CD14-positive monocyte (primary cell): Measurements from ENCODE around the gene MCFD2. TPM values are rescaled to one million over a fixed set of nuclear protein-coding genes. Genes with fewer than 3 reads are reported as not detected.
A peak's percentile ranks its signal among the peaks of the same experiment; 100 is the strongest.
"Not testable (repeated sequence)": the region's sequence is repeated elsewhere in the genome, so short reads cannot be mapped to it uniquely, and the experiment has no call there.

Experiments used
- DNase-seq, 3 donors: peaks; one replicate each; pipeline ENCODE4 v3.0.0-alpha.2; 2011 to 2022
- H2AFZ ChIP-seq: 2 replicates; pipeline ENCODE4 v1.6.0; 2012; ENCODE audit warnings: mild to moderate bottlenecking, low read depth, low read length, inconsistent platforms; ENCODE audit not compliant: insufficient read depth, poor library complexity, severe bottlenecking
- H3K27ac ChIP-seq, 2 donors: 1 replicate in 1 of 2; 2 replicates in 1 of 2; pipeline ENCODE4 v1.5.1; 2012 to 2013; ENCODE audit warnings: low read length in 2 of 2, control low read depth in 1 of 2, inconsistent platforms in 1 of 2, low read depth in 1 of 2, mild to moderate bottlenecking in 1 of 2
- H3K27me3 ChIP-seq, 2 donors: one replicate each; pipeline versions ENCODE4 v1.6.0 to v1.6.1; 2011 to 2013; ENCODE audit warnings: low read length in 2 of 2; ENCODE audit not compliant: control insufficient read depth in 2 of 2, insufficient read depth in 2 of 2
- H3K36me3 ChIP-seq, 2 donors: replicated peaks in 1 of 2; 1 replicate in 1 of 2; 2 replicates in 1 of 2; pipeline versions ENCODE4 v1.5.1 to v1.6.1; 2012 to 2013; ENCODE audit warnings: low read length in 2 of 2, control low read depth in 1 of 2, inconsistent platforms in 1 of 2, mild to moderate bottlenecking in 1 of 2; ENCODE audit not compliant: insufficient read depth in 2 of 2, control insufficient read depth in 1 of 2
- H3K4me1 ChIP-seq, 2 donors: 1 replicate in 1 of 2; 2 replicates in 1 of 2; pipeline versions ENCODE4 v1.5.1 to v1.6.1; 2012 to 2013; ENCODE audit warnings: low read length in 2 of 2, control low read depth in 1 of 2, inconsistent platforms in 1 of 2, mild to moderate bottlenecking in 1 of 2, moderate library complexity in 1 of 2; ENCODE audit not compliant: insufficient read depth in 2 of 2, control insufficient read depth in 1 of 2
- H3K4me2 ChIP-seq: replicated peaks from 2 replicates; pipeline ENCODE3; 2012; ENCODE audit warnings: low read length, moderate library complexity, mild to moderate bottlenecking; ENCODE audit not compliant: poor library complexity, severe bottlenecking; ENCODE audit errors: extremely low read depth
- H3K4me3 ChIP-seq, 3 experiments: fragments of 200-600 bp in 1 of 3; sonication (generic) in 1 of 3; replicated peaks in 1 of 3; 1 replicate in 2 of 3; 2 replicates in 1 of 3; pipeline ENCODE4 v1.5.1; 2011 to 2013; ENCODE audit warnings: low read length in 3 of 3, mild to moderate bottlenecking in 3 of 3, control low read depth in 2 of 3, low read depth in 2 of 3, inconsistent platforms in 1 of 3, moderate library complexity in 1 of 3
- H3K79me2 ChIP-seq: 2 replicates; pipeline ENCODE4 v1.6.0; 2012; ENCODE audit warnings: mild to moderate bottlenecking, control low read depth, inconsistent platforms, low read length, moderate library complexity; ENCODE audit not compliant: insufficient read depth
- H3K9ac ChIP-seq: 2 replicates; pipeline ENCODE4 v1.6.0; 2017; ENCODE audit warnings: low read length, mild to moderate bottlenecking; ENCODE audit not compliant: insufficient read depth, poor library complexity, severe bottlenecking
- H3K9me3 ChIP-seq, 2 donors: replicated peaks in 1 of 2; 1 replicate in 1 of 2; 2 replicates in 1 of 2; pipeline versions ENCODE4 v1.5.1 to v1.6.1; 2012 to 2013; ENCODE audit warnings: low read length in 2 of 2, control low read depth in 1 of 2; ENCODE audit not compliant: control insufficient read depth in 1 of 2, insufficient read depth in 1 of 2
- H4K20me1 ChIP-seq: 2 replicates; pipeline ENCODE4 v1.6.0; 2012; ENCODE audit warnings: mild to moderate bottlenecking, low read length, control low read depth, moderate library complexity; ENCODE audit not compliant: insufficient read depth
- H3K27ac Mint-ChIP-seq, 7 donors: one replicate each; pipeline ENCODE4 v1.8.0; 2020; ENCODE audit warnings: mild to moderate bottlenecking in 7 of 7, mixed read lengths in 7 of 7, moderate library complexity in 6 of 7, inconsistent platforms in 2 of 7
- H3K27me3 Mint-ChIP-seq, 3 donors: one replicate each; pipeline ENCODE4 v1.8.0; 2021 to 2022; ENCODE audit warnings: low read depth in 3 of 3, mild to moderate bottlenecking in 3 of 3, mixed read lengths in 3 of 3, moderate library complexity in 3 of 3, inconsistent platforms in 1 of 3
- H3K36me3 Mint-ChIP-seq, 2 donors: one replicate each; pipeline ENCODE4 v1.8.0; 2020; ENCODE audit warnings: mixed read lengths in 2 of 2, inconsistent platforms in 1 of 2, mild to moderate bottlenecking in 1 of 2
- H3K4me1 Mint-ChIP-seq: one replicate; pipeline ENCODE4 v1.8.0; 2020; ENCODE audit warnings: mild to moderate bottlenecking, mixed read lengths
- H3K4me3 Mint-ChIP-seq, 2 donors: one replicate each; pipeline ENCODE4 v1.8.0; 2020; ENCODE audit warnings: mild to moderate bottlenecking in 2 of 2, mixed read lengths in 2 of 2, moderate library complexity in 1 of 2
- H3K9me3 Mint-ChIP-seq, 7 donors: one replicate each; pipeline ENCODE4 v1.8.0; 2020 to 2022; ENCODE audit warnings: mixed read lengths in 7 of 7, mild to moderate bottlenecking in 6 of 7, moderate library complexity in 6 of 7, inconsistent platforms in 2 of 7
- CTCF ChIP-seq: fragments of 200-600 bp; IDR thresholded peaks from one replicate; pipeline ENCODE4 v1.8.0; 2022; ENCODE audit warnings: antibody characterized with exemption, mild to moderate bottlenecking
- WGBS: methylation state at CpG from one replicate; pipeline ENCODE4 v1.1.5; 2013; ENCODE audit warnings: missing lambda C conversion rate; ENCODE audit not compliant: insufficient coverage; 5-methylcytosine and 5-hydroxymethylcytosine counted together
- intact Hi-C, 2 donors: fragments of 100-400 bp; cut with micrococcal nuclease; formaldehyde crosslinking; loops; one replicate each; pipeline versions ENCODE4 v1.15.0 to v1.15.1; 2023
- polyA plus RNA-seq, 3 donors: library from polyadenylated mRNA; depleted of rRNA in 1 of 3; unstranded in 2 of 3; stranded (reverse) in 1 of 3; fragments of 300-500 nt in 2 of 3; fragments of >200 nt in 1 of 3; fragmentation: Illumina TruSeq in 2 of 3; gene quantifications; 1 replicate in 2 of 3; 2 replicates in 1 of 3; pipeline ENCODE4 v1.2.3, GENCODE V29; 2012 to 2021

The MCFD2 gene
- polyA plus RNA-seq, 3 donors: 23.8 to 38.5 (median 33.6) TPM

DNA sequence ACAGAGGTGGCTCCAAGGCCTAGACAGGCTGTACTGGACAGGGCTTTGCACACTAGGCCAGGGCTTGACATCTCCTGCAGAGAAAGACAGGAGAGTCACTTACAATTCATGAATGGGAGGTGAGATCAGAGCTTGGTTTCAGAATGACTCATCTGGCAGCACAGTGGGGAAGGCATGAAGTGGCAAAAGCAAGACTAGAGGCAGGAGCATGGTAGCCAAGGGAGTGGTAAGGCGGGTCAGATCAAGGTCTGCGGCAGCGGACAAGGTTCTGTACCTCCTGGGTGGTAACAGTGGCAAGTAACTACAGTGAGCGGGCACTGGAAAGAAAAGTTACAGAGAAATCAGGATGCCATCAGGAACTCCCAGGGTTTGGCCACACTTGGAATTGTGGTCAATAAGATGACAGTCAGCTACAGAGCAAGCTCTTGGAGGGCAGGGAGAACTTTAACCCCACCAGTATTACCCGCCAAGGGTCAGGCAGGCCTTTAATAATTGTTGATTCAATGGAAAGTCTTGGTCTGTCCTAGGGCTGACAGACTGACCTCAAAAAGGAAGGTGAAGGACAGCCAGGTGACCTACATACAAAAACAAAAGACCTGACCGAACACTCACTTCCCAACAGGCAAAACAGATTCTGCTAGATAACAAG lies 5.7 kb downstream of the MCFD2 start:
- peak overlapping the region in 3 of 7 donors; percentile 17 to 60 (median 54) for H3K27ac Mint-ChIP-seq
- TF ChIP-seq CTCF: no peak
- Histone ChIP-seq H4K20me1 (peaks cover 29% of the 10 kb centered on the region), H3K4me1 (peaks cover 12 to 14% of the 10 kb centered on the region in 2 donors), H3K4me3 (no peak overlapping the region), H3K79me2 (peaks cover 40% of the 10 kb centered on the region), H3K9ac (no peak overlapping the region), H2AFZ (no peak overlapping the region), H3K27ac (peak overlapping the region in 1 of 2 donors; percentile 28), H3K4me2 (no peak overlapping the region), H3K9me3 (no peaks in the 10 kb centered on the region), H3K27me3 (no peaks in the 10 kb centered on the region), H3K36me3 (peaks cover 40 to 64% of the 10 kb centered on the region in 2 donors)
- WGBS: 91% methylated on average over 4 of the region's 6 CpGs
- peaks cover 22% of the 10 kb centered on the region for H3K4me1 Mint-ChIP-seq
- H3K36me3 Mint-ChIP-seq: peaks cover 45 to 71% of the 10 kb centered on the region in 2 donors
- peaks cover 0 to under 1% (median 0%) of the 10 kb centered on the region in 3 donors for H3K27me3 Mint-ChIP-seq
- intact Hi-C loops: no loop called here
- H3K9me3 Mint-ChIP-seq: peaks cover 0 to 3% (median 0%) of the 10 kb centered on the region in 7 donors
- no peak for DNase-seq
- H3K4me3 Mint-ChIP-seq: no peak overlapping the region

GRCh38 chr2:46909150-46909549 lies 6.5 kb downstream of the MCFD2 start:
- WGBS: 87% methylated on average over 4 of the region's 4 CpGs
- TF ChIP-seq CTCF: no peak
- H3K9me3 ChIP-seq: no peaks in the 10 kb centered on the region
- no peak overlapping the region for H3K4me2 ChIP-seq
- peaks cover 4 to 7% of the 10 kb centered on the region in 2 donors for H3K4me1 ChIP-seq
- peaks cover 0 to 3% (median 0%) of the 10 kb centered on the region in 7 donors for H3K9me3 Mint-ChIP-seq
- no peak overlapping the region for H3K9ac ChIP-seq
- peaks cover 32% of the 10 kb centered on the region for H3K79me2 ChIP-seq
- H3K27ac ChIP-seq: peak overlapping the region in 1 of 2 donors; percentile 28
- H3K27ac Mint-ChIP-seq: peak overlapping the region in 2 of 7 donors; percentile 6 to 17
- H3K4me3 ChIP-seq: no peak overlapping the region
- H3K36me3 Mint-ChIP-seq: peaks cover 49 to 79% of the 10 kb centered on the region in 2 donors
- H3K27me3 Mint-ChIP-seq: no peaks in the 10 kb centered on the region
- peaks cover 15% of the 10 kb centered on the region for H3K4me1 Mint-ChIP-seq
- H3K36me3 ChIP-seq: peaks cover 40 to 67% of the 10 kb centered on the region in 2 donors
- H3K27me3 ChIP-seq: no peaks in the 10 kb centered on the region
- no peak overlapping the region for H2AFZ ChIP-seq
- intact Hi-C loops: no loop called here
- H3K4me3 Mint-ChIP-seq: no peak overlapping the region
- DNase-seq: no peak
- H4K20me1 ChIP-seq: peaks cover 26% of the 10 kb centered on the region

DNA sequence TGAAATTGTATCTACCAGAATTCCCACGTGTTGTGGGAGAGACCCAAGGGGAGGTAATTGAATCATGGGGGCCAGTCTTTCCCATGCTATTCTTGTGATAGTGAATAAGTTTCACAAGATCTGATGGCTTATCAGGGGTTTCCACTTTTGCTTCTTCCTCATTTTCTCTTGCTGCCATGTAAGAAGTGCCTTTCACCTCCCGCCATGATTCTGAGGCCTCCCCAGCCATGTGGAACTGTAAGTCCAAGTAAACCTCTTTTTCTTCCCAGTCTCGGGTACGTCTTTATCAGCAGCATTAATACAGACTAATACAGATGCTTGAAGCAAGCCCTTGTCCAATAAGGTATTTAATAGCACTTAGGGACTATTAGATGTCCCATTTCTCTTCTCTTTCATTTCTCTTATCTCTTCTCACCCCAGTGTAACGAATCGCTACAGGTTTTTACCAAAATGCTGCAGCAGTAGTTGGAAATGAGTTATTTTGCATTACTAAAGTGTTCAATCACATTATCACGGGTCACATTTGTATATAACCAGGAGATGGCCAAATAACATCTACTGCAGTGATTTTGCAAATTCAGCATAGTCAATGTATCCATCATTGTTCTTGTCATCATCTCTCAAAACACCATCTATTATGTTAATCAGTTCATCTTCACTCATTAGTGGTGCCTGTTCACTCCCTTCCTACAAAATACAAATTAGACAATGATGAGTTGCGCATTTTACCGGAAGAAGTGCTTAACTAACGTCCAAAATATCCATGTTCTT lies 10.5 kb downstream of the MCFD2 start:
- H3K4me1 Mint-ChIP-seq, H2AFZ ChIP-seq, H3K27ac ChIP-seq, intact Hi-C loops, H3K27me3 Mint-ChIP-seq, H3K9me3 ChIP-seq, H3K4me3 ChIP-seq, DNase-seq, H3K4me2 ChIP-seq, H3K27me3 ChIP-seq, H3K79me2 ChIP-seq, H3K9ac ChIP-seq, H3K4me3 Mint-ChIP-seq, H3K4me1 ChIP-seq, H3K9me3 Mint-ChIP-seq, H4K20me1 ChIP-seq: not testable (repeated sequence)
- H3K36me3 Mint-ChIP-seq: peaks cover 56 to 79% of the 10 kb centered on the region in 2 donors
- peak overlapping the region in 1 of 7 donors; percentile 55 for H3K27ac Mint-ChIP-seq
- no CpG with 5 or more reads among the region's 10 CpGs for WGBS
- peaks cover 40 to 57% of the 10 kb centered on the region in 2 donors for H3K36me3 ChIP-seq
